GM21723 (cell line): ENCODE results near the gene GAB1.
A peak's percentile ranks its signal among the peaks of the same experiment; 100 is the strongest.

Source experiments
- ATAC-seq: cut with Tn5 transposase; IDR thresholded peaks from one replicate; pipeline ENCODE4 v1.9.1; 2021; ENCODE audit warnings: mild to moderate bottlenecking, moderate library complexity; ENCODE audit not compliant: unreplicated experiment

GAB1 gene

DNA sequence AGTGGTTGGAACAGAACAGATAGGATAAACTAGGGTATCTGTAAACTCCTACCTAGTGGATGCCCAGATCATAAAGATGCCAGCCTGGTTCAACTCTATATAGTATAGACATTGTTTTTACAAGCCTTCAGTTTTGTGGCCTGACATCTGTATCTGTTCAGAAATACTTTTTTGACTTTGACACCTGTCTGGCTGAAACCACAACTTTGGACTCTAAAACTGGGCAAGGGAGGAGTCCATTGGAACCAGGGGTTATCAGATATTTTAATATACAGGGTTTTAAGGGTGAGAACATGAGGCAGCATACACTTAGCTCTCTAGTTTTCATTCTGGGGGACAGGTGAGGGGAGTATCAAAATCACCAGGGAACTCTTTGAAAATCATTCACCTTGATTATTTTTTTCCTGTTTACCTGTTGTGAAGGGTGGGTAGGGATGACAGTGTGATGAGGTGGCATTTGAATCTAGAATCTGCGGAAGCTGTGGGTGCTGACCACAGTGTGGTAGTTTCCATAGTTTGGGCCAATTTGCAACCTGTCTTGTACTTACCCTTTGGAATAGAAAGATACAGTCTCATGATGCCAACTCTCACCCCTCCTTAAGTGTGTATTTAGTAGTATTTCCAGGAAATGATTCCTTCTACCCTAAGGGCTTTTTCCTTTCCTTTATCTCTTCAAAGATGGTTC, 20.6 kb downstream of the GAB1 start:
- no peak for ATAC-seq

DNA sequence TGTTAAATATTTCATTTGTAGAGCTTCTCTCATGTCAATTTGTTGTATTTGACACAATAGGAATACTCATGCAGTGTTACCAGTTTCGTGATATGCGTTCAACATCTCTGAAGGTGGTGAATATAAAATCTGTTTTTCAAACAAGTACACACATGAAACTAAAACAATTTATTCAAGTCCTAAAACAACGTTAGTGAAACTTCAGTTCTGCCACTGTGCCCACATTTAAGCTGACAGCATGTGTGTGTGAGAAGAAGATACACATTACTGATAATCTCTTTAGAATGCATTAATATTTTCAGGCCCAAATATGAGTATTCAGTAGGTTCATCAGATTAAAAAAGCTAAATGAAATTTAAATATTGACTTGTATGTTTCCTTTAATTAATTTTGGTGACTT, 21.7 kb downstream of the GAB1 start:
- no peak for ATAC-seq

GRCh38 chr4:143358923-143359643, 22.4 kb downstream of the GAB1 start:
- ATAC-seq, result peak; percentile 88

GRCh38 chr4:143359644-143360193, 23.0 kb downstream of the GAB1 start:
- ATAC-seq, result peak; percentile 8

- ATAC-seq, result no peak
These were observed 24.4 kb downstream of the GAB1 start for GRCh38 chr4:143360838-143361625.

DNA sequence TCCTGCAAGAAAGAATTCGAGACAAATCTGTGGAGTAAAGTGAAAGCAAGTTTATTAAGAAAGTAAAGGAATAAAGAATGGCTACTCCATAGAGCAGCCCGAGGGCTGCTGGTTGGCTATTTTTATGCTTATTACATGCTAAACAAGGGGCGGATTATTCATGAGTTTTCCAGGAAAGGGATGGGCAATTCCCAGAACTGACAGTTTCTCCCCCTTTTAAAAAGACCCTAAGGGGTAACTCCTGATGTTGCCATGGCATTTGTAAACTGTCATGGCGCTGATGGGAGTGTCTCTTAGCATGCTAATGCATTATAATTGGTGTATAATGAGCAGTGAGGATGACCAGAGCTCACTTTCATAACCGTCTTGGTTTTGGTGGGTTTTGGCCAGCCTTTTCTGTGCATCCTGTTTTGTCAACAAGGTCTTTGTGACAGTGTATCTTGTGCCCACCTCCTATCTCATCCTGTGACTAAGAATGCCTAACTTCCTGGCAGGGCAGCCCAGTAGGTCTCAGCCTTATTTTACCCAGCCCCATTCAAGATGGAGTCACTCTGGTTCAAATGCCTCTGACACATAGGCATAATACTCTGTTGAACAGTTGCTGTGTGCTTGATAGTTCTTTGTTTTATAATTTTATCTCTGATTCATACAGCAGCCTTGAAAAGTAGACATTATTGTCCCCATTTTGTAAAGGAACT, 25.8 kb downstream of the GAB1 start:
- ATAC-seq, result no peak

- no peak for ATAC-seq
These were observed 26.7 kb downstream of the GAB1 start for GRCh38 chr4:143363332-143363731.

DNA sequence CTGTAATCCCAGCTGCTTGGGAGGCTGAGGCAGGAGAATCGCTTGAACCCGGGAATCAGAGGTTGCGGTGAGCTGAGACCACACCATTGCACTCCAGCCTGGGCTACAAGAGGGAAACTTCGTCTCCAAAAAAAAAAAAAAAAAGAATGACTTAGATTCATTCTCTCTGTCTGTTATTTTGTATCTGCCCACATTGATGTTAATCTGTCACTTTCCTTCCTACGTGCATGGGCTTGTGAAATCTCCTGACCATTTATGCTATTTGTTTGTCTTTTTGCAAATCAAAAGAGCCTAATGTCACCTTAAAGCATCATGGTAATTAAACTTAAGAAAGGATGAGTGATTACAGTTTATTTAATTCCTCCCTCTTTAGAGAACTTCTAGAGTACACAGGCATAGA, 27.4 kb downstream of the GAB1 start:
- no peak for ATAC-seq

DNA sequence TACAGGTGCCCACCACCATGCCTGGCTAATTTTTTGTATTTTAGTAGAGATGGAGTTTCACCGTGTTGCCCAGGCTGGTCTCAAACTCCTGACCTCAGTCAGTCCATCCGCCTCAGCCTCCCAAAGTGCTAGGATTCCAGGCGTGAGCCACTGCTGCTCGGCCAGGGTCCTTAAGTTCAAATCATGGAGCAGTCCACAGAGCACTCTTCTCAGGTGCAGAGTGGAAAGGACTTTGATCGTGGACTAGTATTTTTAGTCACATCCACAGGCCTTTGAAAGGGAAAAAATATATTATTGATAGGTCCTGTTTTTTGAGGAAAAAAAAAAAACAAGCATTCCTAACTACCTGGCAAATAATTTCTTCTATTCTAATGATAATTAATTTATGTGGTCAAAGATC, 31.2 kb downstream of the GAB1 start:
- no peak for ATAC-seq

DNA sequence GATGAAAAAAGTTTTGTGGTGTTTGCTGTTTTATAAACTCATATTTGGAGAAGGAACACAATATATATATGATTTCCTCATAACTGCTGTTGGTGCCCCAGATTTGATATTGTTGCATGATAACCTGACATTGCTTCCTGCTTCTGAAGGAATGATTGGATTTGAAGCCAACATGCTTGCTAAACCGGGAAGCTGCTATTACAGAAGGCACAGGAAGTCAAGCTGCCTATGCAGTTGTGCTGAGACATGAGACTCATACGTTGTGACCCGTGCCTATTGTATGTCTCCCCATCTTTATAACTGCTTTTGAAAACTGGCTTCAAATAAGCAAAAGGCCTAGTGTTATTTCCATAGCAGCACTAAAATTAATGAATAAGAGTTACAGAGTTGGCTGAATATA, 32.9 kb downstream of the GAB1 start:
- ATAC-seq, result no peak

- ATAC-seq, result peak; percentile 69
These were observed 35.6 kb downstream of the GAB1 start for GRCh38 chr4:143372093-143372915.

DNA sequence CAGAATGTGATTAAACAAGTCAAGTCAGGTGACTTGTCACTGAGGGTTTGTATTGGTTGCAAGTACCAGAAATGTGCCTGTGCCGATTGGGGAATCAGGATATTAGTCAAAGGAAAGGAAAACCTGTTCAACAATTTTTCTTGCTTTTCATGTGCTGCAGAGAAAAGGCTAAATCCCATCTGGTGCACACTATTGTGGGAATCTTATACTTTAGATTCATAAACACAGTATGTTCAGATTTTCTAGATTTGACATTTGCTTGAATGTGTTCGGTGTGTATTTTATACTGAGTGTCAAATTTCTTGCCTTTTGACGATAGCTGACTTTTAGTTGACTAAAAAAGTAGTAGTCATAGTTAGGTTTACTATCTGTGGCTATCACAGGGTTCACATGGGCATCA, 37.6 kb downstream of the GAB1 start:
- no peak for ATAC-seq

DNA sequence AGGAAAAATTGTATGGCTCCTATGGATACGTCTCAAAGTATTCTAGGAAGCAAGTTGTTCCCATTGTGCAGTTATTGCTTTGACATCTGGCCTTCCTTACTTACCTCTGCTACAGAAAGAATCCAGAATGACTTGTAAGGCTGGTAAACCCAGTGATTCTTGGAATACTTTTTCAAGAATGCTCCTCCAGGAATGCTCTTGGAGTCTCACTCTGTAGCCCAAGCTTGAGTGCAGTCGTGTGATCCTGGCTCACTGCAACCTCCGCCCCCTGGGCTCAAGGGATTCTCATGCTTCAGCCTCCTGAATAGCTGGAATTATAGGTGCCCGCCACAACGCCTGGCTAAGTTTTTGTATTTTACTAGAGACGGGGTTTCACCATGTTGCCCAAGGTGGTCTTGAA, 38.1 kb downstream of the GAB1 start:
- ATAC-seq, result no peak

DNA sequence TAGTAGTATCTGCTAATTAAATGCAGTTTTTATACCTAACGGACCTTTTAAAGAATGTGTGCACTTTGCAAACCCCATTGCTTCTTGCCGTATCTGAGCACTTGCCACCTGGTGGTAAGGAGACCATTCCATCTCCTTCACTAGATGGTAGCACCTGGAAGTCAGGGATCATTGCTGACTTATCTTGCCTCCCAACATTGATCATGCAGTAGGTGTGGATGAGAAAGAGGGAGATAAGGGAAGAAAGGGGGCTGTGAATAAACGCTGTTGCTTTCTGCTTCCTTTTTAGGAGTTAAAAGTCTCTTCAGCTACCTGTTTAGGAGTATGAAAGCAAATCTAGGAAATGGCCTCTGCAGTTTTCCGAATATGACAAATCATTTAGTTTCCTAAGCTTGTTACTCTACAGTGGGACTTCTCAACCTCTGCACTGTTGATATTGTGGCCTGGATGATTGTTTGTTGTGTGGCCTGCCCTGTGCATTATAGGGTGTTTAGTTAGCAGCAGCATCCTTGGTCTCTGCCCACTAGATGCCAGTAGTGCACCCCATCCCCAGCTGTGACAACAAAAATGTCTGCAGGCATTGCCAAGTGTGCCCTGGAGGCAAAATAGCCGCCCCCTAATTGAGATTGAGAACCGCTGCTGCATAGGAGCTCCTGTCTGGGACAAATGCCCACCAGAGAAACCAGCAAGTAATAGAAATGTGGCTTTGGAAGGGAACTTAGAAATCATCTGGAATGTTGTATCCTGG, 38.8 kb downstream of the GAB1 start:
- peak; percentile 44 for ATAC-seq

- ATAC-seq, result peak; percentile 74
These were observed 41.0 kb downstream of the GAB1 start for GRCh38 chr4:143377611-143378099.

DNA sequence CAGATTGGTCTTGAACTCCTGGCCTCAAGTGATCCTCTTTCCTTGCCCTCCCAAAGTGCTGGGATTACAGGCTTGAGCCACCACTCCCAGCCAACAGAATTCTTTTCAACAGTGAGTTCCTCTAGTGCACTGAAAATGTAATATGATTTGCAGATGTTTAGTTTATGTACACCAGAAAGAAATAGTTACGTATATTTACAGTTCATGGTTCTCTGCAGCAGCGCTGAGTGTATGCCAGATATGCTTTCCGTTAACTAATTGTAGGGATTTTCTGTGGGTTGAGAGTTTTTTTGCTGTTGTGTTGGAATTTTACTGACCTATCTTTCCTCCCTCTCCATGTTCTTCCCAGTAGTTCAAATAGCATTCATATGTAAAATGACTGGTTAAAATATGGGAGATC, 44.0 kb downstream of the GAB1 start:
- no peak for ATAC-seq

DNA sequence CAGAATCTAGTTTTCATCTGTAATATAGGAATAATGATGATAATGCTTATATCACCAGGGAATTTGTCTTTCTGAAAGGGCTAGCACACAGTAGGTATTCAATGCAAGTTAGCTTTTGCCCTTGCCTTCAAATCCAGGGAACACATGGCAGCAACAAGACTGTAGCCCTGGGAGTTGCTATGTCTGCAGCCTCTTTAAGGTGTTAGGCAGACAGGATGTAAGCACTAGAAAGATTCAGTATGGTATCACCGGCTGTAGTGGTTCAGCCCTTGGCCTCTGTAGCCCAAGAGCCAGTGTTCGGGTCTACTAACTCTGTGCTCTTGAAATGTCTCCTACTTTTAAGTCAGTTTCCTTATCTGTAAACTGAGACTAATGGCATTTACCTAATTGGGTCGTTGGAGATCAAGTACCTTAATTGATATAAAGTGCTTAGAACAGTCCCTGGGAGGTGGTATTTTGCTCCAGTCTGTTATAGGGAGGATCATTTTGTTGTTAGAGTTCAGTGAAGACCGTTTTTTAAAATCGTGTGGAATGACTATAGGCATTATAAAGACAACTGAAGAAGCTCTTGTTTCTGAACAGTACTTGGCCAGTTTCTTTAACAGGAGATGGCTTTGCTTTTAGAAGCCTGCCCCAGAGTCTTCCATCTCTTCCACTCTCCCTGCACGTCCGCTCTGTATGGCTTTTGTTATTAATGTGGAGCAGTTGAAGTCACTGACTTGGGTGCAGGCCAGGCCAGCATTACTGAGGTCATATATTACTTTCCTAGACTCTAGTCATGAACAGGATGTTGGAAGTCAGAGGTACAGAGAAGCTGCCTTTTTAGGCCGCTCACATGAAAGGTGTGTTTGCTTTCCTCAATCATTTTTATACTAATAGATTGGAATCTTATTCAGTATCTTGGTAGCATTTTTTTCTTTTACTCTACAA, 44.8 kb downstream of the GAB1 start:
- peak; percentile 43 for ATAC-seq

- ATAC-seq, result no peak
These were observed 45.9 kb downstream of the GAB1 start for GRCh38 chr4:143382596-143382995.
